Measurements from ENCODE around the gene MLC1. TPM values are rescaled to one million over a fixed set of nuclear protein-coding genes. Genes with fewer than 3 reads are reported as not detected.
"Not testable (repeated sequence)": the region's sequence is repeated elsewhere in the genome, so short reads cannot be mapped to it uniquely, and the experiment has no call there.

Gene MLC1
- total RNA-seq, 1 donor from 2014 or later, result not detected

GRCh38 chr22:50089682-50090411 lies 4.6 kb upstream of the MLC1 start, which contains the start of gene MOV10L1:
MOV10L1 (plus strand) TSS chr22:50090006; CDS start chr22:50090089, 83 bp downstream.
- no peak within 1 kb of the TSS for H3K4me3 ChIP-seq (ENCODE audit: low read depth, low read length)
- no peak for DNase-seq (ENCODE audit: low read depth)
- no peak for TF ChIP-seq CTCF (conservative IDR thresholded peaks at IDR 0.05; ENCODE audit: low read depth, low read length)

GRCh38 chr22:50089231-50089630 lies 4.0 kb upstream of the MLC1 start:
- DNase-seq (ENCODE audit: low read depth), result no peak
- no peak for TF ChIP-seq CTCF (conservative IDR thresholded peaks at IDR 0.05; ENCODE audit: low read depth, low read length)
- H3K4me3 ChIP-seq (ENCODE audit: low read depth, low read length), result no peak overlapping the region

GRCh38 chr22:50088096-50088495 lies 2.9 kb upstream of the MLC1 start:
- no peak overlapping the region for H3K4me3 ChIP-seq (ENCODE audit: low read depth, low read length)
- no peak for TF ChIP-seq CTCF (conservative IDR thresholded peaks at IDR 0.05; ENCODE audit: low read depth, low read length)
- no peak for DNase-seq (ENCODE audit: low read depth)

GRCh38 chr22:50087646-50088045 lies 2.4 kb upstream of the MLC1 start:
- DNase-seq (ENCODE audit: low read depth), result no peak
- H3K4me3 ChIP-seq (ENCODE audit: low read depth, low read length), result no peak overlapping the region
- no peak for TF ChIP-seq CTCF (conservative IDR thresholded peaks at IDR 0.05; ENCODE audit: low read depth, low read length)

- DNase-seq (ENCODE audit: low read depth); H3K4me3 ChIP-seq (ENCODE audit: low read depth, low read length): not testable (repeated sequence)
Observed at GRCh38 chr22:50086975-50087374, 1.7 kb upstream of the MLC1 start.

GRCh38 chr22:50086526-50086925 lies 1.3 kb upstream of the MLC1 start:
- TF ChIP-seq CTCF (conservative IDR thresholded peaks at IDR 0.05; ENCODE audit: low read depth, low read length), result no peak

GRCh38 chr22:50084614-50085021 lies 608 bp downstream of the MLC1 start:
- H3K4me3 ChIP-seq (ENCODE audit: low read depth, low read length), result no peak overlapping the region
- no peak for TF ChIP-seq CTCF (conservative IDR thresholded peaks at IDR 0.05; ENCODE audit: low read depth, low read length)
- DNase-seq (ENCODE audit: low read depth), result no peak

More at GRCh38 chr22:50086526-50086925, 1.3 kb upstream of the MLC1 start:
- H3K4me3 ChIP-seq (ENCODE audit: low read depth, low read length), result no peak overlapping the region
- no peak for DNase-seq (ENCODE audit: low read depth)
